Sigmoid colon (tissue), 4 donors: Measurements from ENCODE around the gene SPOCK2.

Source experiments
- CTCF ChIP-seq, 4 experiments: fragments of 450-650 bp in 3 of 4; fragments of 200-600 bp in 1 of 4; IDR thresholded peaks; one replicate each; pipeline ENCODE4 v1.5.1; 2016 to 2019; ENCODE audit warnings: antibody characterized with exemption in 4 of 4, mild to moderate bottlenecking in 3 of 4, moderate library complexity in 2 of 4
- EP300 ChIP-seq, 4 donors: sonication (generic); formaldehyde crosslinking; IDR thresholded peaks; one replicate each; pipeline ENCODE4 v1.6.1; 2017; ENCODE audit warnings: antibody characterized with exemption in 4 of 4
- POLR2A ChIP-seq, 2 donors: fragments of 450-650 bp; IDR thresholded peaks; one replicate each; pipeline ENCODE4 v1.6.1; 2016; ENCODE audit warnings: antibody characterized with exemption in 2 of 2, mild to moderate bottlenecking in 2 of 2, moderate library complexity in 2 of 2
- POLR2AphosphoS5 ChIP-seq, 4 donors: sonication (generic); formaldehyde crosslinking; IDR thresholded peaks; one replicate each; pipeline ENCODE4 v1.6.1; 2017; ENCODE audit warnings: antibody characterized with exemption in 4 of 4

- no peak for TF ChIP-seq CTCF (IDR thresholded peaks at IDR 0.05)
- TF ChIP-seq EP300 (IDR thresholded peaks at IDR 0.05), result no peak
- TF ChIP-seq POLR2A (IDR thresholded peaks at IDR 0.05), result no peak
- no peak for TF ChIP-seq POLR2AphosphoS5 (IDR thresholded peaks at IDR 0.05)
Measured at GRCh38 chr10:72068901-72069446, 19.4 kb downstream of the SPOCK2 start.
